Fibroblast of peridontal ligament (primary cell): Measurements from ENCODE around the gene PDCD6IP.
"Not testable (repeated sequence)": the region's sequence is repeated elsewhere in the genome, so short reads cannot be mapped to it uniquely, and the experiment has no call there.

Experiments
- DNase-seq: peaks from one replicate; pipeline ENCODE4 v3.0.0-alpha.2; 2010; ENCODE audit errors: extremely low read depth

Gene PDCD6IP

GRCh38 chr3:33792167-33792892 lies 6.1 kb upstream of the PDCD6IP start:
- DNase-seq: no peak

- no peak for DNase-seq
Observed at GRCh38 chr3:33795131-33795530, 3.3 kb upstream of the PDCD6IP start.

GRCh38 chr3:33795856-33796536 lies 2.4 kb upstream of the PDCD6IP start:
- no peak for DNase-seq

- DNase-seq: no peak
Observed at GRCh38 chr3:33798113-33798417, 365 bp upstream of the PDCD6IP start.

- DNase-seq: no peak
Observed at GRCh38 chr3:33799202-33799551, 747 bp downstream of the PDCD6IP start.

- DNase-seq: no peak
Observed at GRCh38 chr3:33803252-33803651, 4.8 kb downstream of the PDCD6IP start.

- no peak for DNase-seq
Observed at GRCh38 chr3:33803894-33804526, 5.6 kb downstream of the PDCD6IP start.

- no peak for DNase-seq
Observed at GRCh38 chr3:33807191-33807590, 8.8 kb downstream of the PDCD6IP start.

- DNase-seq: no peak
Observed at GRCh38 chr3:33808559-33808958, 10.1 kb downstream of the PDCD6IP start.

- DNase-seq: no peak
Observed at GRCh38 chr3:33810545-33810944, 12.1 kb downstream of the PDCD6IP start.

- no peak for DNase-seq
Observed at GRCh38 chr3:33821989-33822388, 23.6 kb downstream of the PDCD6IP start.

- DNase-seq: no peak
Observed at GRCh38 chr3:33823821-33824220, 25.4 kb downstream of the PDCD6IP start.

GRCh38 chr3:33825111-33825510 lies 26.7 kb downstream of the PDCD6IP start:
- DNase-seq: no peak

- peak; percentile 71 for DNase-seq
Observed at GRCh38 chr3:33826206-33826605, 27.8 kb downstream of the PDCD6IP start.

- peak; percentile 86 for DNase-seq
Observed at GRCh38 chr3:33826688-33827087, 28.3 kb downstream of the PDCD6IP start.

GRCh38 chr3:33829720-33830119 lies 31.3 kb downstream of the PDCD6IP start:
- DNase-seq: no peak

GRCh38 chr3:33831053-33831452 lies 32.6 kb downstream of the PDCD6IP start:
- no peak for DNase-seq

GRCh38 chr3:33833408-33834095 lies 35.1 kb downstream of the PDCD6IP start:
- DNase-seq: no peak

- DNase-seq: no peak
Observed at GRCh38 chr3:33834096-33834453, 35.6 kb downstream of the PDCD6IP start.

- DNase-seq: not testable (repeated sequence)
Observed at GRCh38 chr3:33837182-33837581, 38.8 kb downstream of the PDCD6IP start.

- no peak for DNase-seq
Observed at GRCh38 chr3:33839283-33839682, 40.9 kb downstream of the PDCD6IP start.

GRCh38 chr3:33840179-33840578 lies 41.7 kb downstream of the PDCD6IP start:
- DNase-seq: no peak
